ENCODE results near the gene MAST4. TPM values are rescaled to one million over a fixed set of nuclear protein-coding genes. Genes with fewer than 3 reads are reported as not detected.

Gene MAST4
- total RNA-seq, 1 donor from 2014 or later, result 22.3 TPM

- no peak overlapping the region for H3K27ac ChIP-seq (ENCODE audit: low read depth, low read length)
- H2AFZ ChIP-seq (ENCODE audit: low read depth, low read length), result no peak overlapping the region
- TF ChIP-seq EZH2 (IDR thresholded peaks at IDR 0.05; ENCODE audit: insufficient read depth, low read length) (no peak), CTCF (IDR thresholded peaks at IDR 0.05; ENCODE audit: insufficient read depth, low read depth, low read length) (no peak)
- peaks cover 10% of the 10 kb centered on the region for H3K4me1 ChIP-seq (ENCODE audit: insufficient read depth, low read length)
- H3K36me3 ChIP-seq (ENCODE audit: insufficient read depth, low read length), result no peaks in the 10 kb centered on the region
- Mint-ChIP-seq H3K27me3 (ENCODE audit: low read depth, unreplicated experiment) (no peaks in the 10 kb centered on the region), H3K9me3 (ENCODE audit: unreplicated experiment) (no peaks in the 10 kb centered on the region), H3K36me3 (ENCODE audit: low read depth, unreplicated experiment) (no peaks in the 10 kb centered on the region), H3K27ac (ENCODE audit: unreplicated experiment) (no peak overlapping the region), H3K4me1 (ENCODE audit: low read depth, unreplicated experiment) (peaks cover 15% of the 10 kb centered on the region), H3K4me3 (ENCODE audit: unreplicated experiment) (no peak overlapping the region)
- H3K27me3 ChIP-seq (ENCODE audit: insufficient read depth, low read length), result no peaks in the 10 kb centered on the region
- FAIRE-seq, result no peak
- no peak for DNase-seq (ENCODE audit: low read depth)
- H4K20me1 ChIP-seq (ENCODE audit: insufficient read depth, low read length), result no peaks in the 10 kb centered on the region
- H3K9me3 ChIP-seq (ENCODE audit: insufficient read depth, low read depth, low read length), result no peaks in the 10 kb centered on the region
- H3K4me3 ChIP-seq (ENCODE audit: insufficient read depth, low read depth, low read length), result no peak overlapping the region
- H3K4me2 ChIP-seq (ENCODE audit: low read length), result no peak overlapping the region
- H3K79me2 ChIP-seq (ENCODE audit: insufficient read depth, low read length), result no peaks in the 10 kb centered on the region
- H3K9ac ChIP-seq (ENCODE audit: low read length), result no peak overlapping the region
Observed at GRCh38 chr5:66826263-66826662, 230.1 kb downstream of the MAST4 start.

DNA sequence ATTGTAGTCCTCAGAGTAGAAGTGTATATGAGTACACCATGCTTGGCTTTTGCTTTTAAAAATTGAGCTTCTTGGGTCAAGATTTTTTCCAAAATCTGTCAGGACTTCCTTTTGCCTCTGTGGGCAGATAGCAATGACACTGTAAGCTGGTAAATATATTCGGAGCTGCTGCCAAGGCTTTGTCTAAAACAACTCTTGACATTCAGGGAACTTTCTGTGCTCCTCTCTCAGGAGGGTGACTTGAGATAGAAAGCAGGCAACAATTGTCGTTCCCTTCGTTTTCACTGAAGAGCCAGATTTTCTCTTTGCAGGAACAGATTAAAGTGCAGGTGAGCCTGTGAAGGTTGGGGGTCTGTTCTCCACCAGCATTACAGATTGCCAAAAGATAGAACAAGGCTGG lies 230.5 kb downstream of the MAST4 start:
- Histone ChIP-seq H3K4me3 (ENCODE audit: insufficient read depth, low read depth, low read length) (no peak overlapping the region), H2AFZ (ENCODE audit: low read depth, low read length) (no peak overlapping the region), H4K20me1 (ENCODE audit: insufficient read depth, low read length) (no peaks in the 10 kb centered on the region), H3K9me3 (ENCODE audit: insufficient read depth, low read depth, low read length) (no peaks in the 10 kb centered on the region), H3K4me1 (ENCODE audit: insufficient read depth, low read length) (peaks cover 10% of the 10 kb centered on the region), H3K79me2 (ENCODE audit: insufficient read depth, low read length) (no peaks in the 10 kb centered on the region), H3K36me3 (ENCODE audit: insufficient read depth, low read length) (no peaks in the 10 kb centered on the region), H3K4me2 (ENCODE audit: low read length) (no peak overlapping the region), H3K9ac (ENCODE audit: low read length) (no peak overlapping the region), H3K27me3 (ENCODE audit: insufficient read depth, low read length) (no peaks in the 10 kb centered on the region), H3K27ac (ENCODE audit: low read depth, low read length) (no peak overlapping the region)
- peaks cover 17% of the 10 kb centered on the region for H3K4me1 Mint-ChIP-seq (ENCODE audit: low read depth, unreplicated experiment)
- H3K27me3 Mint-ChIP-seq (ENCODE audit: low read depth, unreplicated experiment), result no peaks in the 10 kb centered on the region
- DNase-seq (ENCODE audit: low read depth) (no peak), FAIRE-seq (no peak)
- no peaks in the 10 kb centered on the region for H3K9me3 Mint-ChIP-seq (ENCODE audit: unreplicated experiment)
- no peak overlapping the region for H3K4me3 Mint-ChIP-seq (ENCODE audit: unreplicated experiment)
- no peak for TF ChIP-seq EZH2 (IDR thresholded peaks at IDR 0.05; ENCODE audit: insufficient read depth, low read length)
- no peak for TF ChIP-seq CTCF (IDR thresholded peaks at IDR 0.05; ENCODE audit: insufficient read depth, low read depth, low read length)
- H3K36me3 Mint-ChIP-seq (ENCODE audit: low read depth, unreplicated experiment), result no peaks in the 10 kb centered on the region
- H3K27ac Mint-ChIP-seq (ENCODE audit: unreplicated experiment), result no peak overlapping the region

DNA sequence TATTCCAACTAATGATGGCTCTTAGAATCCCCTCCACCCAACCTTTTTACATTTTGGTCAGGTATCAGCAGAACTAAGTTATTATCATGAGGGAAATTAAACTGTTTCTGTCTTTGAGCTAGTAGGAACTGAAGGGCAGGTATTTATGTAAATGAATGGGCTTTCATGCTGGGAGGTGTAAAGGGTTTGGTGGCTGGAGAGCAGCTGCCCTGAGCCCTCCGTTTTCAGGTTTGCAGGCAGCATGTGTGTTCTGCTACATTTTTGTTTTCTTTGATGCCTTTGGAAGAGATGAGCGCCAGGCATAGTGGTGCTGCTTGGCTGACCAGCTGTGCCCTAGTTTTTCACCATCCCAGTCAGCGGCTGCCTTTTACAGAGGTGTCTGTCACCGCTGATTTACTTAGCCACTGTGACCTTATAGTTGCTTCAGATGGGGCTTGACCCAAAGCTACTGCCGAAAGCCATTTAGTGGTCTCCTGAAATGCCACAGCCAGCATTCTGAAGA lies 231.9 kb downstream of the MAST4 start:
- Histone ChIP-seq H3K4me3 (ENCODE audit: insufficient read depth, low read depth, low read length) (peak overlapping the region; percentile 67), H4K20me1 (ENCODE audit: insufficient read depth, low read length) (no peaks in the 10 kb centered on the region), H3K27ac (ENCODE audit: low read depth, low read length) (peak overlapping the region; percentile 81), H3K4me2 (ENCODE audit: low read length) (peak overlapping the region; percentile 89), H3K27me3 (ENCODE audit: insufficient read depth, low read length) (no peaks in the 10 kb centered on the region), H3K9ac (ENCODE audit: low read length) (peak overlapping the region; percentile 83), H3K9me3 (ENCODE audit: insufficient read depth, low read depth, low read length) (no peaks in the 10 kb centered on the region), H3K79me2 (ENCODE audit: insufficient read depth, low read length) (no peaks in the 10 kb centered on the region), H3K36me3 (ENCODE audit: insufficient read depth, low read length) (no peaks in the 10 kb centered on the region), H2AFZ (ENCODE audit: low read depth, low read length) (peak overlapping the region; percentile 77), H3K4me1 (ENCODE audit: insufficient read depth, low read length) (peaks cover 10% of the 10 kb centered on the region)
- FAIRE-seq, result no peak
- no peaks in the 10 kb centered on the region for H3K27me3 Mint-ChIP-seq (ENCODE audit: low read depth, unreplicated experiment)
- DNase-seq (ENCODE audit: low read depth), result no peak
- TF ChIP-seq CTCF (IDR thresholded peaks at IDR 0.05; ENCODE audit: insufficient read depth, low read depth, low read length) (no peak), EZH2 (IDR thresholded peaks at IDR 0.05; ENCODE audit: insufficient read depth, low read length) (no peak)
- H3K36me3 Mint-ChIP-seq (ENCODE audit: low read depth, unreplicated experiment), result no peaks in the 10 kb centered on the region
- H3K4me3 Mint-ChIP-seq (ENCODE audit: unreplicated experiment), result peak overlapping the region; percentile 83
- peak overlapping the region; percentile 99 for H3K27ac Mint-ChIP-seq (ENCODE audit: unreplicated experiment)
- H3K4me1 Mint-ChIP-seq (ENCODE audit: low read depth, unreplicated experiment), result peaks cover 21% of the 10 kb centered on the region
- no peaks in the 10 kb centered on the region for H3K9me3 Mint-ChIP-seq (ENCODE audit: unreplicated experiment)
